Effector memory CD4-positive, alpha-beta T cell (primary cell): Measurements from ENCODE around the gene CDC14B.
A peak's percentile ranks its signal among the peaks of the same experiment; 100 is the strongest.

Experiments
- DNase-seq, 3 donors: peaks; one replicate each; pipeline ENCODE4 v3.0.0-alpha.2; 2020
- H3K27ac ChIP-seq: 2 replicates; pipeline ENCODE4 v1.7.0; 2013; ENCODE audit warnings: mild to moderate bottlenecking, low read length, moderate library complexity; ENCODE audit not compliant: insufficient read depth, poor library complexity, severe bottlenecking
- H3K27me3 ChIP-seq: replicated peaks from 2 replicates; pipeline ENCODE4 v1.7.0; 2013; ENCODE audit warnings: mild to moderate bottlenecking, low read length; ENCODE audit not compliant: insufficient read depth, control insufficient read depth, poor library complexity, severe bottlenecking
- H3K36me3 ChIP-seq: 2 replicates; pipeline ENCODE4 v1.7.0; 2013; ENCODE audit warnings: mild to moderate bottlenecking, low read length, moderate library complexity; ENCODE audit not compliant: control insufficient read depth, insufficient read depth
- H3K4me1 ChIP-seq: 2 replicates; pipeline ENCODE4 v1.7.0; 2013; ENCODE audit warnings: low read length, mild to moderate bottlenecking; ENCODE audit not compliant: control insufficient read depth, insufficient read depth, poor library complexity, severe bottlenecking
- H3K4me3 ChIP-seq: 2 replicates; pipeline ENCODE4 v1.7.0; 2013; ENCODE audit warnings: low read length, low read depth, mild to moderate bottlenecking; ENCODE audit not compliant: insufficient read depth, poor library complexity, severe bottlenecking
- H3K9me3 ChIP-seq: 2 replicates; pipeline ENCODE4 v1.7.0; 2013; ENCODE audit warnings: mild to moderate bottlenecking, low read length, moderate library complexity; ENCODE audit not compliant: control insufficient read depth

The CDC14B gene

GRCh38 chr9:96496368-96497116 lies 123.1 kb downstream of the CDC14B start:
- Histone ChIP-seq H3K27ac (no peak overlapping the region), H3K36me3 (peaks cover 3% of the 10 kb centered on the region), H3K27me3 (no peaks in the 10 kb centered on the region), H3K4me1 (no peaks in the 10 kb centered on the region), H3K4me3 (no peak overlapping the region), H3K9me3 (no peaks in the 10 kb centered on the region)
- no peak for DNase-seq

DNA sequence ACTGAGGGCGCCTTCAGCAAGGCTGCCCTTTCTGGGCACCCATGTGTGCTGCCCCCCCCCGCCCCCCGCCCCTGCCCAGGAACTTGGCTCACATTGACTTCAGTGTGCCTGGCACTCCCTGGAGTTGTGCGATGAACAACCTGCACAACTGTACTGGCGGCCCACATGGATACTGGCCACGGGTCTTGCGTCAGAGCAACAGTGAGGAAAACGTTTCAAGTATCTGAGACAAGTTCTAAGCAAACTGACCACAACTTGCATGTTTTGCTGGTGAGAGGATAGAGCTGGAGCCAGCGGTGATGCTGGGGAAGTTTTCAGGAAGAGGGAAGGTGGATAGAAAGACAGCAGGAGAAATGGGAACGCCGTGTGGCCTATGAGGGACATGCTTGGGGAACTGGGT lies 124.3 kb downstream of the CDC14B start:
- H3K9me3 ChIP-seq: no peaks in the 10 kb centered on the region
- H3K27me3 ChIP-seq: no peaks in the 10 kb centered on the region
- peaks cover 9% of the 10 kb centered on the region for H3K36me3 ChIP-seq
- no peak for DNase-seq
- H3K4me1 ChIP-seq: no peaks in the 10 kb centered on the region
- no peak overlapping the region for H3K27ac ChIP-seq
- no peak overlapping the region for H3K4me3 ChIP-seq

DNA sequence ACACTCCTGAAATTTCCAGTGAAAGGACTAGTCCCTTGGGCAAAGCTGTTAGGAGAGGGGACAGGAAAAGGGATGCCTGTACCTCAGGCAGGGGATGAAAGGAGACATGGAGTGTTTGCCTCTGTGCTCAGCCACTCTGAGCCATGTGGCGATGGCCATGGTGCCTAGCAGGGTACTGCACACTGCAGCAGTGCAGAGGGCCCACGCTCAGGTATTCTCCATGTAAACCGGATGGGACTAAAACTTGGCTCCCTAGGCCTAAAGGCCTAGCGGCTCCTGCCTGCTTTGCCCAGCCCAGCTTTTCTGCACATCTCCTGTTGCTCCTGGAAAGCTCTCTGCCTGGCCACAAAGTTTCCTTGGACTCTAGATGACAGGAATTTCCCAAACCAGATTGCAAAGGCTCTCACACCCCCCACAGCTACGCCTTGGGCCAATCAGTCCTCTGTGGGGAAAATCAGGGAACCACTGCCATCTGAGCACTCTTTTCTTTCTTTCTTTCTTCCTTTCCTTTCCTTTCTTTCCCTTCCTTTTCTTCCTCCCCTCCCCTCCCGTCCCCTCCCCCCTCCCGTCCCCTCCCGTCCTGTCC lies 125.3 kb downstream of the CDC14B start:
- Histone ChIP-seq H3K4me3 (no peak overlapping the region), H3K36me3 (peaks cover 19% of the 10 kb centered on the region), H3K9me3 (no peaks in the 10 kb centered on the region)

GRCh38 chr9:96493757-96494156 lies 125.9 kb downstream of the CDC14B start:
- no peaks in the 10 kb centered on the region for H3K9me3 ChIP-seq
- peaks cover 25% of the 10 kb centered on the region for H3K36me3 ChIP-seq

More for the DNA sequence above, 125.3 kb downstream of the CDC14B start:
- H3K4me1 ChIP-seq: no peaks in the 10 kb centered on the region
- H3K27me3 ChIP-seq: no peaks in the 10 kb centered on the region
- no peak overlapping the region for H3K27ac ChIP-seq
- no peak for DNase-seq

DNA sequence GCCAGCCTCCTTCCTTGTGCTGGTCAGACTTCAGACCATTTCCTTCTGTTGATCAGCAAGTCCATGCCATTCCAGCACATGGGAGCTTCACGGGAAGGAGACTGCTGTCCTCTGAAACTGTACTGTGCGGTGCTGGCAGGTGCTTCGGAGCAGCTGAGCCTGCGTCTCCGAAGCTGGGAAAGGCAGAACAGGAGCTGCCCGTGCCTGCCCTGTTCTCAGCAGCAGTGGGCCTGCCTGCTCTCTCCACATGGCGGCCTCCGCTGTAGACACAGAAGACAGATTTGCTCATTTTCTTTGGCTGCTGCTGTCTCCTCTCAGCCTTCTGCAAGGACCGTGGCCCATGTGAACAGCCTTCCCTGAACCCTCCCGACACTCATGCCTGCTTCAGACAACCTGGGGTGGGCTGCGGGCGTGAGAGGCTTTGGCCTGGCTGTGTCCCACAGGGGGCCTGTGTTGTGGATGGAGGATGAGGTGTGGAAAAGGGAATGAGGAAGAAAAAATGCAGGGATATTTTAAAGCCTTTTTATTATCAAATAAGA lies 126.6 kb downstream of the CDC14B start:
- Histone ChIP-seq H3K36me3 (peaks cover 32% of the 10 kb centered on the region), H3K4me1 (no peaks in the 10 kb centered on the region), H3K27ac (no peak overlapping the region), H3K4me3 (no peak overlapping the region), H3K9me3 (no peaks in the 10 kb centered on the region), H3K27me3 (no peaks in the 10 kb centered on the region)
- no peak for DNase-seq

More at GRCh38 chr9:96493757-96494156, 125.9 kb downstream of the CDC14B start:
- Histone ChIP-seq H3K27me3 (no peaks in the 10 kb centered on the region), H3K4me1 (no peaks in the 10 kb centered on the region), H3K4me3 (no peak overlapping the region), H3K27ac (no peak overlapping the region)
- no peak for DNase-seq

GRCh38 chr9:96491880-96492525 lies 127.6 kb downstream of the CDC14B start:
- no peak for DNase-seq
- Histone ChIP-seq H3K27ac (no peak overlapping the region), H3K9me3 (no peaks in the 10 kb centered on the region), H3K36me3 (peaks cover 41% of the 10 kb centered on the region), H3K4me1 (no peaks in the 10 kb centered on the region), H3K27me3 (no peaks in the 10 kb centered on the region), H3K4me3 (no peak overlapping the region)

- H3K36me3 ChIP-seq: peaks cover 41% of the 10 kb centered on the region
- H3K4me1 ChIP-seq: no peaks in the 10 kb centered on the region
- peak in 1 of 3 donors; percentile 6 for DNase-seq
- no peaks in the 10 kb centered on the region for H3K9me3 ChIP-seq
- H3K27ac ChIP-seq: no peak overlapping the region
- no peak overlapping the region for H3K4me3 ChIP-seq
- H3K27me3 ChIP-seq: no peaks in the 10 kb centered on the region
Observed at GRCh38 chr9:96491079-96491879, 128.4 kb downstream of the CDC14B start.

GRCh38 chr9:96490534-96491078 lies 129.0 kb downstream of the CDC14B start:
- Histone ChIP-seq H3K9me3 (no peaks in the 10 kb centered on the region), H3K4me1 (no peaks in the 10 kb centered on the region), H3K27ac (no peak overlapping the region), H3K4me3 (no peak overlapping the region), H3K27me3 (no peaks in the 10 kb centered on the region), H3K36me3 (peaks cover 43% of the 10 kb centered on the region)
- DNase-seq: no peak

GRCh38 chr9:96489482-96489979 lies 130.1 kb downstream of the CDC14B start:
- Histone ChIP-seq H3K36me3 (peaks cover 50% of the 10 kb centered on the region), H3K4me3 (no peak overlapping the region), H3K27me3 (no peaks in the 10 kb centered on the region), H3K4me1 (no peaks in the 10 kb centered on the region), H3K27ac (no peak overlapping the region), H3K9me3 (no peaks in the 10 kb centered on the region)
- DNase-seq: no peak
